Measurements from ENCODE around the gene TFB2M.

Gene TFB2M

GRCh38 chr1:246512635-246513034, 53.4 kb downstream of the TFB2M start:
- no peak for DNase-seq (ENCODE audit: low read depth)

DNA sequence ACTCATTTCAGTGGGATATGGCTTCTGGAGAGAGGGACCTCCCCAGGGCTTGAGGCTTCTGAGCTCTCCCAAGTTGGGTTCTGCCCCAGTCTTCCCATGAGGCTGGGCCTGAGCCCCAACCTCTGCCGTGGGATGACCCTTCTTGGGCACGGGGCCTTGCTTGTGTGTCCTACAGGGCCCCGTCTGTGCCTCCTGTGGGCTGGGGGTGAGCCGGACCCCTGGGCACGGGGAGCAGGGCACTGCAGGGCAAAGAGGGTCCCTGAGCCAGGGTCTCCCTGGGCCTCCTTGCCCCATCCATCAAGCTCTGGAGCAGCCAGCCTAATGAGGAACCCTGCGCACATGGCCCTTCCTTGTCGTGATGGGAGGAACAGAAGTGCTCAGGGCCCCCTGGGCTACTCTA, 53.8 kb downstream of the TFB2M start:
- DNase-seq (ENCODE audit: low read depth) = no peak

- no peak for DNase-seq (ENCODE audit: low read depth)
These were observed 54.9 kb downstream of the TFB2M start for GRCh38 chr1:246511203-246511602.

DNA sequence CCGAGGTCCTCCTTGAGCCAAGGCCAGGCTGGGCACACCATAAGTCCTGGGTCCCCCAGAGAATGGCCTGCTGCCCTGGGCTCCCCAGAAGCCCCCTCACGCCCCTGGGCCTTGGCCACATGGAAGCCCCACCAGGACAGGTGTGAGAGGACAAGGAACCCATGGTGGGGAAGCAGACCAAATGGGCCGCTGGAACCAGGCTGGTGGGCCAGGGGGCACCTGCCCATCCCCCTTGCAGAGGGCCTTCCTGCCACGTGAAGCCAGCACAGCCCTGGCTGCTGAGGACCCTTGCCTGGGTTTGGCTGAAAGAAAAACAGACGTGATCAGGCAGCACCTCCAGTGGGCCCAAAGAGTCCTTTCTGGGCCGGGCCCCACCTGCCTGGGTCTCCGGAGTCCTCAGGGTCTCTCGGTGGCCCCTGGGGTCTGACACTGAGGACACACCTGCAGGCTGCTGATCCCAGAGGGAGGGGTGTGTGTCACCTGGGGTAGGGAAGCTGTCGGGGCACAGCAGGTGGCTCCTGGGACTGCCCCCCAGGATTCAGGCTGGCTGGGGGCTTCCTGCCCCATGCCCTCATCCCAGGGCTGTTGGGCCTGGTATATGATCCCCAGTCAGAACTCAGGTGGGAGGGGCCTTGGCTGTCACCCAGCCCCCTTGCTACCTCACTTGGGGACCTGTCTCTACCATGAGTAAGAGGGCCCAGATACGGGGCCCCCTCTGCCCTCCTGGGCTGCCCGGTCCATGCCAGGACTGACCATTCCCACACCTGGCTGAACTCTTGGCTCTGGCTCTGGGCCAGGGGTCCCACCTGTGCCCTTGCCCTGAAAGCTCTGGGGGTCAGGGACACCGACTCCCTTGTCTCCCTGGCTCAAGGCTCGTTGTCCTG, 55.7 kb downstream of the TFB2M start:
- DNase-seq (ENCODE audit: low read depth) = no peak

GRCh38 chr1:246508897-246509688, 57.0 kb downstream of the TFB2M start:
- DNase-seq (ENCODE audit: low read depth) = no peak

- no peak for DNase-seq (ENCODE audit: low read depth)
These were observed 59.2 kb downstream of the TFB2M start, which contains the start of gene SMYD3 for GRCh38 chr1:246506674-246507481. SMYD3 (minus strand) TSS chr1:246507279.

DNA sequence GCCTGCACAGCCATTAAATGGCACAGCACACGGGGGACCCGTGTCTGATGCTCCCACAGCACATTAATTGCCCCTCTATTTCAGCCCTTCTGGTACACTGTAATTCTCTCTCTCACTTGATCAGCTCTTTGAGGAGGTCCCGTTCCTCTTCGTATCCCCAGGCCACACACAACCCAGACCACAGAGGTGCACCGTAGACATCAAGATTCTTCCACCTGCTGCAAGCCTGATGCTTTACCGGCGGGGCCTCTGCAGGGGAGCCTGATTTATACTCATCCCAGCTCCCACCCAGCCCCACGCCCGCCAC, 59.7 kb downstream of the TFB2M start:
- no peak for DNase-seq (ENCODE audit: low read depth)

GRCh38 chr1:246503341-246503740, 62.7 kb downstream of the TFB2M start:
- DNase-seq (ENCODE audit: low read depth) = no peak

GRCh38 chr1:246497331-246497915, 68.6 kb downstream of the TFB2M start:
- DNase-seq (ENCODE audit: low read depth) = no peak

DNA sequence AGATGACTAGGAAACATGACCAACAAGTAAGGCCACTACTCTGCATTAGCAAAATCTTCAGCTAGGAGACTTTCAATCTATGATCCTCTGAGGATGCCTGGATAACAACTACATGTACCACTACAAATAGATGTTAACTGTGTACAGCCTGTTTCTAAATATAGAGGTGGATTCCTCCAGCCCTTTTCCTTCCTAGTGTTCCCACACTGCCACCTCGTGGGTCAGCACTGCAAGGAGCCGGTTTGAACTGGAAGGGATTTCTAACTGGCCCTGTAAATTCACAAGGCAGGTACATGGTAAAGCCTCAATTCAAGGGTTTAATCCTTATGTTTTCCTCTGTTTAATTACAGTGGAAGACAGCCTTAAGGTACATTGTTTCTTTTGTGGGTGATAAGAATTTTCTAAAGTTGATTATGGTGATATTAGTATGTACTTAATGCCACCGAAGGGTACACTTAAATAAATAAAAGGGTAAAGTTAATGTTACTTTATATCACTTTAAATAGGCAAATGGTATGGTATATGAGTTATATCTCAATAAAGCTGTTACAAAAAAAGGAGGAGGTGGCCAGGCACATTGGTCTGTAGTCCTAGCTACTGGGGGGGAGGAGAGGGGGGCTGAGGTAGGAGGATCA, 73.3 kb downstream of the TFB2M start:
- DNase-seq (ENCODE audit: low read depth) = no peak

- DNase-seq (ENCODE audit: low read depth) = no peak
These were observed 74.5 kb downstream of the TFB2M start for GRCh38 chr1:246491551-246492053.
